Measurements from ENCODE around the gene SCRN1.

DNA sequence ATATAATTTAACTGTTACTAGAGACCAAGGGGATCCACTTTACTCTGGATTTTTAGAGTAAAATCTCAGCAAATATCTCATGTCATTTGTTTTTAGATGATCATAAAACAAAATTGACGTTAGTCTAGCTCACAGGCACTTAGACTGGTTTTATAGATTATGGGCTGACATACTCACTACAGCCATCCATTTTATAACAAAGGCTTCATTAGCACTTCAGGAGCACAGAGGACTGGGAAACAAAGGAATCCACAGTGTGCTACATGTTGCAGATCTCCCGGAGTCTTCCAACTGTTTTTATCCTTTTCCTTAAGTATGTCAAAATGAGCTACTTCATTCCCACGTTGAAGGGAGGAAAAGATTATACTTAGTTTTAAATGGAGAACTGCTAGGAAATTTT is 15.9 kb upstream of the SCRN1 start:
- TF ChIP-seq POLR2A (IDR thresholded peaks at IDR 0.05; ENCODE audit: low read depth, low read length) (no peak), POLR2AphosphoS5 (IDR thresholded peaks at IDR 0.05; ENCODE audit: low read depth, low read length) (no peak), TAF1 (IDR thresholded peaks at IDR 0.05; ENCODE audit: low read depth, low read length) (no peak)

Measured in GM12891 (cell line).